Smooth muscle cell (in vitro differentiated cells): ENCODE measurements around the gene SUSD6. TPM values are rescaled to one million over a fixed set of nuclear protein-coding genes. Genes with fewer than 3 reads are reported as not detected.
A peak's percentile ranks its signal among the peaks of the same experiment; 100 is the strongest.

Experiments used
- DNase-seq: peaks from one replicate; lab custom pipeline; 2025; ENCODE audit not compliant: unreplicated experiment; lab: John Stamatoyannopoulos, UW
- H2AFZ ChIP-seq: fragments of 200-600 bp; sonication (generic); 2 replicates; pipeline ENCODE4 v1.6.0; 2016; ENCODE audit warnings: antibody characterized with exemption, low read depth, mild to moderate bottlenecking
- H3F3A ChIP-seq: fragments of 200-600 bp; sonication (generic); 2 replicates; pipeline ENCODE4 v1.6.0; 2017; ENCODE audit warnings: antibody characterized with exemption, low read depth
- H3K27ac ChIP-seq: fragments of 200-600 bp; sonication (generic); 2 replicates; pipeline ENCODE4 v1.5.1; 2016; ENCODE audit warnings: low read depth, mild to moderate bottlenecking
- H3K27me3 ChIP-seq: fragments of 200-600 bp; sonication (generic); 2 replicates; pipeline ENCODE4 v1.6.1; 2016; ENCODE audit warnings: low read depth, mild to moderate bottlenecking
- H3K36me3 ChIP-seq: fragments of 200-600 bp; sonication (generic); 2 replicates; pipeline ENCODE4 v1.5.1; 2016; ENCODE audit warnings: low read depth
- H3K4me1 ChIP-seq: fragments of 200-600 bp; sonication (generic); 2 replicates; pipeline ENCODE4 v1.5.1; 2016; ENCODE audit warnings: low read depth
- H3K4me2 ChIP-seq: fragments of 200-600 bp; sonication (generic); 2 replicates; pipeline ENCODE4 v1.6.0; 2016; ENCODE audit warnings: mild to moderate bottlenecking
- H3K4me3 ChIP-seq: fragments of 200-600 bp; sonication (generic); 2 replicates; pipeline ENCODE4 v1.5.1; 2016; ENCODE audit warnings: mild to moderate bottlenecking
- H3K79me2 ChIP-seq: fragments of 200-600 bp; sonication (generic); 2 replicates; pipeline ENCODE4 v1.6.0; 2016; ENCODE audit warnings: low read depth, mild to moderate bottlenecking
- H3K9ac ChIP-seq: fragments of 200-600 bp; sonication (generic); 2 replicates; pipeline ENCODE4 v1.6.0; 2016; ENCODE audit warnings: low read depth
- H3K9me3 ChIP-seq: fragments of 200-600 bp; sonication (generic); replicated peaks from 2 replicates; pipeline ENCODE4 v1.5.1; 2016; ENCODE audit warnings: low read depth
- H4K20me1 ChIP-seq: fragments of 200-600 bp; sonication (generic); 2 replicates; pipeline ENCODE4 v1.6.0; 2016; ENCODE audit warnings: low read depth
- WGBS: methylation state at CpG from one replicate; pipeline ENCODE4 v1.1.7; 2016; ENCODE audit warnings: low lambda C conversion rate; 5-methylcytosine and 5-hydroxymethylcytosine counted together
- polyA plus RNA-seq: library from polyadenylated mRNA; unstranded; fragments of >200 nt; fragmentation: Nextera tagmentation; extraction: Ambion mirVana; gene quantifications from 2 replicates; pipeline ENCODE4 v1.2.1, GENCODE V29; 2016
- total RNA-seq: library from RNA; depleted of rRNA; stranded (reverse); fragments of >200 nt; gene quantifications from 2 replicates; pipeline ENCODE4 v1.2.3, GENCODE V29; 2014
- TF ChIP-seq, protein P1 (sequence below): fragments of 200-600 bp; sonication (generic); IDR thresholded peaks from 2 replicates; pipeline ENCODE4 v1.5.1; 2017; ENCODE audit warnings: borderline replicate concordance, mild to moderate bottlenecking, antibody characterized with exemption; ENCODE audit not compliant: insufficient read depth, poor library complexity, severe bottlenecking

The SUSD6 gene
- total and polyA plus RNA-seq, 2 experiments from 2014 or later: 15.8 to 25.9 TPM

DNA sequence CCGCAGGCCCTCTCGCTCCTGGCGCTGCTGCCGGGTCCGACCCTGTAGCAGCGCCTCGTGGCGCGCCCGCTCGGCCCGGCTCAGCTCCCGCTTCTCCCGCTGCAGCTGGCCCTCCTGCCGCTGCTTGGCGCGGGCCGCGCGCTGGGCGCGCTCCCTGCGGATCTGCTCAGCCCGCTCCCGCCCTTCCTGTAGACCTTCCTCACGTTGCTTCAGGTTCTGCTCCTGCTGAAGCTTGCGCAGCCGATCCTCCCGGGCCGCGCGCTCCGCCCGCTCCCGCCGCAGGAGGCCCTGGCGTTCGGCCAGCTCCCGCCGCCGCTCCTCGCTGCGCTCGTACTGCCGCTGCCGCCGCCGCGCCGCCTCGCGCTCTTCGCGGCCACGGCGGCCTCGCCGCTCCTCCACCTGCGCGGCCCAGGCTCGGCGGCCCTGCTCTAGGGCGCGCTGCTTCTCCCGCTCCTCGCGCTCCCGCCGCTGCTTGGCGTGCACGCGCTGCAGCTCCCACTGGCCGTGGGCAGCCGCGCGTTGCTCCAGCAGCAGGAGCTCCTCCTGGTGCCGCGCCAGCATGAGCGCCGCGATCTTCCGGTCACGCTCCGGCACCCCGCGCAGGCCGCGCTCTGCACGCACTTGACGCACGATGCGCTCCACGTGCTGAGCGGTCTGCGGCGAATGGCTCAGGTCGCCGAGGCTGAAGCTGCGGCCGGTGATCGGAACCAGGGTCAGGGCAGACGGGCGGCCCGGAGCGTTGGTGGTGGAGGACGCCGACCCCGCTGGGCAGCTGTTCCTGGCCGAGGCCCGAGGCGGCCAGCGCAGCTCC lies 39.2 kb upstream of the SUSD6 start:
- no peaks in the 10 kb centered on the region for H4K20me1 ChIP-seq
- no peaks in the 10 kb centered on the region for H3F3A ChIP-seq
- no peaks in the 10 kb centered on the region for H3K36me3 ChIP-seq
- H3K9me3 ChIP-seq: no peaks in the 10 kb centered on the region
- peaks cover 93% of the 10 kb centered on the region for H3K27me3 ChIP-seq
- no peak for DNase-seq
- 47% methylated on average over 93 of the region's 112 CpGs for WGBS
- TF ChIP-seq, protein P1, sequence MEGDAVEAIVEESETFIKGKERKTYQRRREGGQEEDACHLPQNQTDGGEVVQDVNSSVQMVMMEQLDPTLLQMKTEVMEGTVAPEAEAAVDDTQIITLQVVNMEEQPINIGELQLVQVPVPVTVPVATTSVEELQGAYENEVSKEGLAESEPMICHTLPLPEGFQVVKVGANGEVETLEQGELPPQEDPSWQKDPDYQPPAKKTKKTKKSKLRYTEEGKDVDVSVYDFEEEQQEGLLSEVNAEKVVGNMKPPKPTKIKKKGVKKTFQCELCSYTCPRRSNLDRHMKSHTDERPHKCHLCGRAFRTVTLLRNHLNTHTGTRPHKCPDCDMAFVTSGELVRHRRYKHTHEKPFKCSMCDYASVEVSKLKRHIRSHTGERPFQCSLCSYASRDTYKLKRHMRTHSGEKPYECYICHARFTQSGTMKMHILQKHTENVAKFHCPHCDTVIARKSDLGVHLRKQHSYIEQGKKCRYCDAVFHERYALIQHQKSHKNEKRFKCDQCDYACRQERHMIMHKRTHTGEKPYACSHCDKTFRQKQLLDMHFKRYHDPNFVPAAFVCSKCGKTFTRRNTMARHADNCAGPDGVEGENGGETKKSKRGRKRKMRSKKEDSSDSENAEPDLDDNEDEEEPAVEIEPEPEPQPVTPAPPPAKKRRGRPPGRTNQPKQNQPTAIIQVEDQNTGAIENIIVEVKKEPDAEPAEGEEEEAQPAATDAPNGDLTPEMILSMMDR: no peak
- H3K79me2 ChIP-seq: no peaks in the 10 kb centered on the region
- H3K4me3 ChIP-seq: peak overlapping the region; percentile 40
- H3K27ac ChIP-seq: no peak overlapping the region
- H2AFZ ChIP-seq: no peak overlapping the region
- no peaks in the 10 kb centered on the region for H3K4me1 ChIP-seq
- H3K9ac ChIP-seq: no peak overlapping the region
- peak overlapping the region; percentile 86 for H3K4me2 ChIP-seq

DNA sequence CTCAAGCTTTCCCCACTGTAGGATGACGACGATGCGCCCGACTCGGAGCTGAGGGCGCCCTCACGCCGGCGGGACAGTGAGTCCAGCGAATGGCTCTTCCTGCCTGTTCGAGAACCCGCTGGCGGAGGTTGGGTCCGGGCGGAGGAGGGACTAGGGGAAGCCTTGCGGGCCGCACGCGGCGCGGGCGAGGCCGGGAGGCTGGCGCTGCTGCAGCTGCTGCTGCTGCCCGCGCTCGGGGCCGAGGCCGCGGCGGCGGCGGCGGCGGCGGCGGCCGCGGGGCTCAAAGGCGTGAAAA lies 38.6 kb upstream of the SUSD6 start:
- Histone ChIP-seq H2AFZ (no peak overlapping the region), H3K27ac (no peak overlapping the region), H3K79me2 (no peaks in the 10 kb centered on the region), H3K9me3 (no peaks in the 10 kb centered on the region), H3K27me3 (peaks cover 87% of the 10 kb centered on the region), H3K4me1 (no peaks in the 10 kb centered on the region), H3K9ac (no peak overlapping the region), H4K20me1 (no peaks in the 10 kb centered on the region), H3F3A (no peaks in the 10 kb centered on the region), H3K4me2 (no peak overlapping the region), H3K36me3 (no peaks in the 10 kb centered on the region), H3K4me3 (no peak overlapping the region)
- no peak for DNase-seq
- TF ChIP-seq, protein P1: no peak
- WGBS: 81% methylated on average over 9 of the region's 40 CpGs

DNA sequence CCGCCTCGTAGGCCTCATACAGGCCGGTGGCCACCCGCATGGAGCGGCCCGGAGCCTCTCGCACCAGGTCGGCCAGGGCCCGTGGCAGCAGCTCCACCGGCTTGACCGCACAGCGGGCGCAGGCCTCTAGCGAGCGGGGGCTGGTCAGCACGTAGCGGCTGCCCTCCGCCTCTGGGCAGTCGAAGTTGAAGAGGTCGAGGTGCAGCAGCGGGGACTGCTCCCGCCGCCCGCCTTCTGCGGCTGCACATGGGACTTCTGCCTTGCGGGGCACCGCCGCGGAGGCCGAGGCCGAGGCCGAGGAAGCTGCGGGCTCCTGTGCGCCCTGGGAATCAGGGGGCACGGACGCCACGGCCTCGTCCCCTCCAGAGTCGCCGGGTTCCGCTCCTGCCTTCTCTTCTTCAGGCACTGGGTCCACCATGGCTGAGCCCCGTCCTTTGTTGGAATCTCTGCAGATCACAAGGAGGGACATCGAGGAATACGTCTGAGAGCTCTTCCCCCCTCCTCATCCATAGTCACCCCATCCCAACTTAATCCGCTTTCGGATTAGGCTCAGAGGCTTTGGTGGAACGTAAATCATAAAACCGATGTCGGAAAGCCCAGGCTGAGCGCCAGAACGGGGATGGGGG lies 38.1 kb upstream of the SUSD6 start:
- Histone ChIP-seq H3K9me3 (no peaks in the 10 kb centered on the region), H3K9ac (no peak overlapping the region), H3K4me3 (no peak overlapping the region), H3K27ac (no peak overlapping the region), H3K36me3 (no peaks in the 10 kb centered on the region), H3F3A (no peaks in the 10 kb centered on the region), H3K79me2 (no peaks in the 10 kb centered on the region), H4K20me1 (no peaks in the 10 kb centered on the region), H2AFZ (no peak overlapping the region), H3K27me3 (peaks cover 82% of the 10 kb centered on the region), H3K4me2 (no peak overlapping the region), H3K4me1 (no peaks in the 10 kb centered on the region)
- TF ChIP-seq, protein P1: no peak
- WGBS: 91% methylated on average over 44 of the region's 51 CpGs
- no peak for DNase-seq
